Kidney tubule cell (primary cell): ENCODE results near the gene SLC24A3.
A peak's percentile ranks its signal among the peaks of the same experiment; 100 is the strongest.

Experiments
- DNase-seq: peaks from one replicate; pipeline ENCODE4 v3.0.0-alpha.2; 2018; ENCODE audit warnings: low spot score

Gene SLC24A3

DNA sequence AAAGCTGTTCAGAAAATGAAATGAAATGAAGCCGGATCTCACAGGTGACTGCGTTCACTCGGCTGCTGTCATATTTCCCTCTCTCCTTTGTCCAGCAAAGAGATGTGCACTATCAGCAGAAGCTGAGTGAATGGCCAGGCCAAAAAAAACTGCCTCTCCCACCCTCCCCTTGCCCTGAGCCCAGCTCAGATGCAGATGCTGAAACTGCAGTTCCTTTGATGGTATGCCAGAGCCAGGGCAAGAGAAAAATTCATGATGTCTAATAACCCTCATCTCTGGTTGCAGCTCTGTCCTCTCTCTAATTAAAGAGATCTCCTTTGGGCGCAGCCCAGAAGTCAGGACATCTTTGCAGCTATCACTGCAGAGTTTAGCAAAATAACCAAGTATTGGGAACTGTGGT lies 335.1 kb downstream of the SLC24A3 start:
- no peak for DNase-seq

DNA sequence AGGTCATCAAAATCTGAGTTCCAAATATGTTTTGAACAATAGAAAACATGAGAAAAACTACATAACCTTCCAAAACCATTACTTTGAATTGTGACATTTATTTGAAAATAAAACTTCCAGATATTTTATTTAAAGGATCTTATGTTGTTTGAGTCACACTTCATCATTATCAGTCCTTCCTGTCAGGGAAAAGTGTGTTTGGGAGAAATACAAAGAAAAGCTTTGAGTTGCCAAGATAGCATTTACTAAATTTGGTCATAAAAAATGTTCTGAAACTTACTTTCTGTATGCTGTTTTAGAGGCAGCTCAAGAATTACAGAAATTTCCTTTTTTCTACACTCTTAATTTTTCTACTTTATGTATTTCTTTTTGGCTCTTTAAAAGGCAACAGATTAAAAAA lies 337.5 kb downstream of the SLC24A3 start:
- DNase-seq = no peak

DNA sequence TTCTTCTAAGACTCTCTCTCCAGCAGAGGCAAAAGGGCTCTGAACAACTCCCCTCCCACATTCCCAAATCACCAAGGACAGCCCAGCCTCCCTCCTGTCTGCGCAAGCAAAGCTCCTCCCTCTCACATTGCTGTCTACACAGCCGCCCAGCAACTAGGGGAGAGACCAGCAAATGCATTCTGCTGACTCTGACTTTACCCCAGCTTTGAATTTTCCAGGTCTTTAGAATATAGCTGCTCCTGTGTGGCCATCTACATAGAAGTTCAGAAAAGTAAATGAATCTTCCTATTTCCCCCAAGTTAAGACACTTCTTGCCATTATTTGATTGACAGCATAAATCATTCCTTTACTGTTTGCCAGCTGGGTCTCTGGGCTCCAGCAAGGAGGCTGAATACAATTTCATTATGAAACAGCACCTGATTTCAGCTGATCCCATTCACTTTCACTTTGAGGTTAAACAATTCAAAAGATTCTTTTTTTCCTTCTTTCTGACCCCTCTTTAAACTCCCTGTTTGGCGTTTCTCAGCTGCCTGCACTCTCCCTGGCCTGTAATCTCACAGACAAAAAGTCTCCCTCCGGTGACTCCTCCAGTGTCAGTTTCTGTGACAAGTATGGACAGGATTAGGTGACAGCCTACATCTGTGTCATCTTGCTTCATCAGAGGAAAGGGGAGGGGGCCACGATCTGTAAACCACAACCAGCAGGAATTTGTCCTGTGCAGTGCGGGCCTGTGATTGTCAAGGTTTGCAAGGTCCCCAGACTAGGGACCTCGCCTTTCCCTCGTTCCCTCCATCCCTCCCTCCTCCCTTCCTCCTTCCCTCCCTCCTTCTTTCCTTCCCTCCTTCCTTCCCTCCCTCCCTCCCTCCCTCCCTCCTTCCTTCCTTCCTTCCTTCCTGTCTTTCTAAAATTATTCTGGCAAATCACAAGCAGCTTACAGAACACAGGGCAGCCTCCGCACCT lies 340.1 kb downstream of the SLC24A3 start:
- DNase-seq = peak; percentile 39

DNA sequence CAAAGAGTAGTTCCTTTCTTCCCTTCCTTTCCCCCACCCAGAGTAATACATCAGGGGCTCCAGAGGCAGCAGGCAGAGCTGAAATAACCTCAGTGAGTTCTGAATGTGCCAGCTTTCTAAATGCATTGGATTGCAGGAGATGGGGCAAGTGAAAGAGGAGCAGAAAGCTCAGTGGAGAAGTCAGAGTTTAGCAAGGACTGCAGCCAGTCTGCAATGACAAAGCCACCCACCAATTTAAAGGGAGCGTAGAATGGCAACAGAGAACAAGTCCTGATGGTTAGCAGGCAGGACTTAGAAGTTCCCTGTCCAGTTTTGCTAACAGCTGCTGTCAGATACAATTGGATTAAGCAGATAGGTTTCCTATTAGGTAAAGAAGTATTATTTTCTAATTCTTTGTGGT lies 342.2 kb downstream of the SLC24A3 start:
- DNase-seq = no peak

DNA sequence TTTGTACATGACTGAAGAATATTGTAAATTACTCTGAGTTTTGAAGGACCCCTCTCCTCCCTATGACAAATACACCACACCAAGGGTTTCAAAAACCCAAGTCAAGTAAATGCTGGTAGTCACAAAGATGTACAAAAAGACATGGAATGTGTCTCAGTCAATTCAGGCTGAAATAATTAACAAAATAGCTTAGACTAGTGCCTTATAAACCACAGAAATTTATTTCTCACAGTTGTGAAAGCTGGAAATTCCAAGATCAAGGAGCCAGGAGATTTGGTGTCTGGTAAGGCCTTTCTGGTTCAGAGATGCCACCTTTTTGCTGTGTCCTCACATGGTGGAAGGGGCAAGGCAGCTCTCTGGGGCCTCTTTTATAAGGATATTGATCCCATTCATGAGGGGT lies 343.3 kb downstream of the SLC24A3 start:
- peak; percentile 6 for DNase-seq

DNA sequence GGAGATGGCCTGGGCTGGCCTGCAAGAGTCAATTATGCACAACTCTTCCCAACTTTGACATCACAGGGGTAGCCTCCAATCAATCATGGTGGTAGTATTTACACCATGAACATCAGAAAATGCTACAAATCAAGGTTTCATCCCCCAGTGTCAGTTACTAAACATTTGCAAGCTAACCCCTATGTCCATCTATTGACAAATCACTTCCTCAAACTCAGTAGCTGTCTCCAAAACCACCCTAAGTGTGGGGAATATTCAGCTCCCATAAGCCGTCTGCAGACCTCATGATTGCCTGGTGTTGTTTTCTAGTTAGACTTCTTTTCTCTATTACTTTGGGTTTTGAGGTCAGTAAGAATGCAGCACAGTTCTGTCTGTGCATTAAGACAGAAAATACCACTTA lies 344.8 kb downstream of the SLC24A3 start:
- DNase-seq = no peak

DNA sequence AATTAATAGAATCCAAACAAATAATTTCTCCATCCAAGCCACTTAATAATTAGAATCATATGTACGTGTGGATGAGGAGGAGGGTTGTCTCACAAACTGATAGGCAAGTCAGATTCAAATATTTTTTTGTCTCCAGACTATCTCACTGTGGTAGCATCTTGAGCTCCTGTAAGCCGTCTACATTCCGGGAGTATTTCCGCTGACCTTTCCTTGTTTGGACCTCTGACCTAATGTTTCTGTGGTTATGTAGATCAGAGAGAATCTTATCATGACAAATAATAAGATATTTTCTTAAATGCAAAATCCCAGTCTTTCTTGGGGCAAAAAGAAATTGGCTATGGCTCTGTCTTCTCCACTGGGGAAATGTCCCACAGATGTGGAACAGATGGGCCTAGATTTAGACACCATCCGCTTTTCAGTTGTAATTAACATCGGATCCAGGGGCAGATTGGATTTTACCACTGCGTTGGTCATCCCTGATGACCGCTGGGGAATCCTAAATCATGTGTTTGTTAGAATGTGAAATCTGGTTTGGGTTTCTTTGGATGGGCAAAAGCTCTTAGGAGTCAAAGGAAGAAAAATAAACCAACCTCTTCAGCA lies 348.5 kb downstream of the SLC24A3 start:
- no peak for DNase-seq

DNA sequence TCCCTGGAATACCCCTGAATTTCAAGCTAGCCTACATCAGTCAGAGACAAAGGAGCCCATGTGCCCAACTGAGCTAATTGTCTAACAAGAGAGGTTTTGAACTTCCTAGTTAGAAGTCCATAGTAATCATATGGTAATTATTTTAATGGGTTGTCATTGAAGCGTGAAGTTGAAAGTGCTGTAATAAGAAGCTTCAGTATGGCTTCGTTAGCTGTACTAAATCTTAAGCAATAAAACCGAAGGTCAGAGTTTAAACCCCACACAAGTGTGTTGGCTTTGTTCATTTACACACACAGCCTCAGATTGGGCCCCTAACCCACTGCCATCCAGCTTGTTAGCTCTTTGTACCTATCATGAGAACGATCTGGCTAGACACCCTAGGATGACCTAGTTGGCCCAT lies 350.0 kb downstream of the SLC24A3 start:
- no peak for DNase-seq

DNA sequence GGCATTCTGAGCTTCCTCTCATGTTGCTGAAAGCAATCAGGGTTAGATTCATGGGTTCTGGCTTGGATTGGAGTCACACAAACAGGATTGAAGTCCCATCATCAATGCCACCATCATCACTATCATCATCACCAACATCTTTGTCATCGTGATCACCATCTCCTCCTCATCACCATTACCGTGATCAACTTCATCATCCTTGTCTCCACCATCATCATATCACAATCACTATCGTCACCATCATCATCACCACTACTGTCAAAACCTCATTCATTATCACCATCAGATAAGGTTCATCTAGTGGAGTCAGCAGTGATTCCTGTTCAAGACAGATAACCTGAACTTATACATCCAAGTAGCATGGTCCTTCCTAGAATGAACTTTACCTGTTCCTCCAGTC lies 351.8 kb downstream of the SLC24A3 start:
- no peak for DNase-seq

DNA sequence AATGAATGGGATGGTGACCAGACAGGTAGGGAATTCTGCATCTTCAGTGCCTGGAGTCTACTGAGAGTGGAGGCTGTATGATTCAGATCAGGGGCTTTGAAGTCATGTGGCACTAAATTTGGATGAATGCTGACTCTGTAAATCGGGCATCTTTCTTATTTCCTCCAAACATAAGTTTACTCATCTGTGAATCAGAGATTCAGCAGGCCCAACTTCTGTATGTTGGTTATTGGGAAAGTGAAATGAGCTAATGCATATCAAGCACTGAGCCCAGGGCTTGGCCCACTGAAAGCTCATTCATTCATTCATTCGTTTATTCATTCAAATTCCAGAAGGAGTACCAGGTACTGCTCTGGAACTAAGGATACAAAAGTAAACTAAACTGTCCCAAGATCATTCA lies 353.3 kb downstream of the SLC24A3 start:
- DNase-seq = peak; percentile 58

DNA sequence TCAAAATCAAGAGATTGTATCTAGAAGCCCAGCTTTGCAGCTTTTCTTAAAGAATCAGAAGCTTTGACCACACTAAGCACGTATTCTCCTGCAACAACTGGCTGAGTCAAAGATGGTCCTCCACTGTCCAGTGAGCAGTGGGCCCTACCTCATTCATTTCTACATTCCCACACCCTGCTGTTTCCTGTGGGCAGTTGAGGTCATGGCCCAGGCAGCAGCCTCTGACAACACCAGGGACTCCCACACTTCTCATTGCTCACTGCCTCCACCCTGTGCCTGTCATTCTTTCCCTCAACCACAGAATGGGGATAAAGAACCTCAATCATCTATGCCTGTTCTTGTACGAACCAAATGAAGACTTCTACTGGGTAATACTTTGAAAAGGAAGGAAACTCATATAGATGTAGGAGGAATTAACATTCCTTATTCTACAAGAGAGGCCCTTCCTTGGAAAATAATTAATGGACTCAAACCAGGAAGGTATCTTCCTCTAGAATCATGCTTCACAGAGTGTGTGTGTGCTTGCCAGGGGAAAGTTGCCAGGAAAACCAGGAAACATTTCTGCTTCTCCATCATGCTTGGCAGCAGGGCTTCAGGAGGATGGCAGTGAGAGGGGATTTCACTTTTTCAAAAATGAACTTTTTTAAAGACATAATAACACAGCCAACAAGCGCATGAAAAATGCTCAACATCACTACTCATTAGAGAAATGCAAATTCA lies 353.9 kb downstream of the SLC24A3 start:
- peak; percentile 92 for DNase-seq

DNA sequence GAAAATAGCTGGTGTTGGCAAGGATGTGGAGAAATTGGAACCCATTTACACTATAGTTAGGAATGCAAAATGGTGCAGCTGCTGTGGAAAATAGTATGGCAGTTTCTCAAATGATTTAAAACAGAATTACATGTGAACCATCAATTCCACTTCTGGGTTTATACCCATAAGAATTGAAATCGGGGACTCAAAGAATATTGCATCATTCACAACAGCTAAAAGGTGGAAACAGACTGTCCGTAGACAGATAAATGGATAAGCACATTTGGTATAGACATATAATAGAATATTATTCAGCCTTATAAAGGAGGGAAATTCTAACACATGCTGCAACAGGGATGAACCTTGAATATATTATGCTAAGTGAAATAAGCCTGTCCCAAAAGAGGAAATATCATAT lies 355.7 kb downstream of the SLC24A3 start:
- DNase-seq = no peak

DNA sequence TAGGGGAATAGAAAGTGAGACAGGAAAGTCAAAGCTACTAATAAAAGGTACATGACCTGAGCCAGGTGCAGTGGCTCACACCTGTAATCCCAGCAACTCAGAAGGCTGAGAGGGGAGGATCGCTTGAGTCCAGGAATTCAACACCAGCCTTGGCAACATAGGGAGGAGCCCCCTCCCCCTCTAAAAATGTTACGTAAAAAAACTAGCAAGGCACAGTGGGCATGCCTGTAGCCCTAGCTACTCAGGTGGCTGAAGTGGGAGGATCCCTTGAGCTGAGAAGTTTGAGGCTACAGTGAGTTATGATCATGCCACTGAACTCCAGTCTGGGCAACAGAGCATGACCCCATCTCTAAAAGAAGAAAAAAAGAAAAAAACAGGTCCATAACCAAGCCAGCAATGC lies 359.6 kb downstream of the SLC24A3 start:
- no peak for DNase-seq

DNA sequence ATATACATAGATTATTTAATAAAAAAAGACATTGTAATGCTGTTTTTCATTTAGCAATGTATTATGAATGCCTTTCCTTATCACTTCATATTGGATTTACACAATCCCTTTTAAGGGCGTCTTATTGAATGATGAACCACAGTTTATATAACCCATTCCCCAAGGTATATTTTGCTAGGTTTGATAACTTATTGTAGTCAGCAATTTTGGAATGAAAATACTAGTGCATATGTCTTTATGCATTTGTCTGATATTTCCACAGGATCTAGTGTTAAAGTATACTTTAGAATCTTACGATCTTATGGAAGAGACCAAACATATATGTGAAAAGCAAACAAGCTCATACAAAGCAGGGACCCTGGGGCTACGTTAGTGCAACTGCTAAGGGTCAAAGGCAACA lies 365.2 kb downstream of the SLC24A3 start:
- no peak for DNase-seq

DNA sequence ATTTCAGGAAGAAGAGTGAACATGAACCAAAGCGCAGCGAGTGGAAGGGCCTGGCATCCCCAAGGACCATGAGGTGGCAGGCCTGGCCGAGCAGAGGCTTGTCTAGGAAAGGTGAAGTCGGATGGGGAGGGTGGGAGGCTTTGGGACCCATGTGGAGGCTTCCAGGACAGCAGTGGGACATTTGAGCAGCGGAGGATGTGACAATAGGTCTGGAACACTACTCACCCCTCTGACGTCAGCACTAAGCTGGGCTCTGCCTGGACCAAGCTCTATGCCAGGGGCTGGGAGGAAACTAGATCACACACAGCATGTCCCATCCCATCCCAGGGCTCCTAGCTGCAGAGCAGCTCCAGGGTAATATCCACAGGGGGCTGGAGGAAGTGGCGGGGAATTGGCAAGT lies 370.3 kb downstream of the SLC24A3 start:
- no peak for DNase-seq

DNA sequence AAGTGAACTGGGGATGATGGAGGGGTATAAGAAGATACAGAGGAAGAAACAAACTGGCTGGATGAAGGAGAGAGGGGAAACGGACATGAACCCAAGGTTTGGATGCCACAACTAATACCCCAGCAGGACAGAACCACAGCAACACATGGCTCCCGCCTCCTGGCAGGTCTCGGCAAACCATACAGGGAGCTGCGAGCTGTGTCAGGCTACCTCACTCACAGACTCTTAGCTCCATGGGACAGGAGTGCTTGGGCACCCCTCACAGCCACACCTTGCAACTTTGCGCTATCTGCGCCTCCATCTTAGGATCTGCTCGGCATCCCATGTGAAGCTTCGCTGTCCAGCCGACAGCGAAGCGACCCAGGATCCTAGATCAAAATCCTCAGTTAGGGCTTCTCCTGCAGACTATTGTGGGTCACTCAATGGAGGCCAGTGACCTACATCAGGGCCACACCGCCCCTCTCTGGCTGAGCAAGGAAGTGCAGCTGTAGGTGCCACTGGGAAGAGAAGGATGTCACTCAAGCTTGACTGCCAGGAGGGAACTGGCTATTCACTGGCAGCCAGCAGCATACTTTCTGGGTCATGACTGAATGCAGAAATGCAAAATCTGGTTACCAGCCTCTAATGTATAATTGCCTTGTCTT lies 371.2 kb downstream of the SLC24A3 start:
- peak; percentile 74 for DNase-seq

DNA sequence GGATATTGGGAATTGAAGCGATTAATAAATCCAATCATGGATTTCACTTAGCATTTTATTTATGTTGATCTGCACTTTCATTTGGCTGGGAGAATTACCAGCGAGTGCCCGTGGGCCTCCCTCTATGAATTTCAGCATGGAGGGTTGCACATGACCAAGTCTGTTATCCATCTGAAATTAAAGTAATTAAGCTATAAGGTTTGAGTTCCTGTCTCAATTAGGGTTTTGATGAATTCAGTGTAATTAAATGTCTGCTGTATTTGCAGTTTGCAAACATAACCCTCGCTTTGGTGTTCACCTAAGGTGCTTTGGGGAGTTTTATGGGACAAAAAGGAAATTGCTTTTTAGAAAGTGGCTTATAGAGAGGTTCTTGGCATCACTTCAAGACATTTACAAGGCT lies 375.8 kb downstream of the SLC24A3 start:
- no peak for DNase-seq

DNA sequence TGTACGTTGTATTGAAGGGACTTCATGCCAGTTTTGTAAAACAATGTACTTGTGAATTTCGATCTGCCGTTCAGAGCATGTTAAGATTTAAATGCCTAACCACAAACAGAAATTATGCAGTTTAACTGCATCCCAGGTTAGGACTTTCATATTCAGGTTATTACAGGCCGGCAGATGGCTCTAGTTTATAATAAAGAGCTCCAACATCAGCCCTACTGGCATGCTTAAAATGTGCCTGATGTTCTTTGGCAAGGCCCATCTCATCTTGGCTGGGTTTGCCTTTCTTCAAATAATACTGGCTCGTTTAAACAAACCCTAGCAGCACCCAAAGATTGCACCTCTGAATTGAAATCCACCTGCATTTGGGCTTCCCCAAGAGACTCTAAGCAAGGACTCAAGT lies 376.3 kb downstream of the SLC24A3 start:
- no peak for DNase-seq

DNA sequence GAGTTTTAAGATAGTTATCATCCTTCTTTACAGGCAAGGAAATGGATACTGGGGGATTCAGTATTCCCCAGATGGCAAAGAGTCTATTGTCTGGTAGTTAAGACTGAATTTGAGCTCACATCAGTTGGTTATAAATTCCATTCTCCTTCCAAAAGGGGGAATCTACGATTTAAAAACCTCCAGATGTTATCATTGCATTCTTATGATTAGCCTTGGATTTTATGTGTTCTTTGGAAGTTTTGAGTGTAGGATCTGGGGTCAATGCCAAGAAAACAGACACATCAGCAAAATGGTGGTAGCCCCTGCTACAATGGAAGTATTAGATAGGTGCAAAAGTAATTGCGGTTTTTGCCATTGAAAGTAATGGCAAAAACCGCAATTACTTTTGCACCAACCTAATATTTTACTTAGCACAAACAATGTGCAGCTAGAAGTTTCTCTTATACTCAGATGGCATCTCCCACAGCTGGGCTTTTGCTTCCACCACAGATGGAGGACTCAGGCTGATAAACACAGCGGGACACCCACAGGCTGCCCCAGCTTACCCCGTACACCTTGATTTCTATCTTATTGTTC lies 377.4 kb downstream of the SLC24A3 start:
- DNase-seq = no peak

DNA sequence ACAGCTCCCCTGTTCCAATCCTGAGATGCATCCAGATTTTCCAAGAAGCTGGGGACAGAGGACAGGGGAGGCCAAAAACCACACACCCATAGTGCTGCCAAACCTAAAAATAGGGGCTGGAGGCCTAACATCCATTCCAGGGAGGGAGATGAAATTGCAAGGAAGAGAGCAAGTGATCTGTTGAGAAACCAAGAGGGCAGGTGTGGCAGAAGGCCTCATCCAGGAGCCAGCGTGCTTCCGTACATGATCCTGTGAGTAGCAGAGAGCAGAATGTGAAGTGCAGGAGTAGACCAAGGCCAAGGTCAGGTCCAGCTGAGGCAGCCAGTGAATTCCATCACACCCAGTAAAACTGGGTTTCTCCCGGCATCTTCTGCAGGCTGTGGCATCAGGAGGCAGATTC lies 377.9 kb downstream of the SLC24A3 start:
- DNase-seq = no peak

DNA sequence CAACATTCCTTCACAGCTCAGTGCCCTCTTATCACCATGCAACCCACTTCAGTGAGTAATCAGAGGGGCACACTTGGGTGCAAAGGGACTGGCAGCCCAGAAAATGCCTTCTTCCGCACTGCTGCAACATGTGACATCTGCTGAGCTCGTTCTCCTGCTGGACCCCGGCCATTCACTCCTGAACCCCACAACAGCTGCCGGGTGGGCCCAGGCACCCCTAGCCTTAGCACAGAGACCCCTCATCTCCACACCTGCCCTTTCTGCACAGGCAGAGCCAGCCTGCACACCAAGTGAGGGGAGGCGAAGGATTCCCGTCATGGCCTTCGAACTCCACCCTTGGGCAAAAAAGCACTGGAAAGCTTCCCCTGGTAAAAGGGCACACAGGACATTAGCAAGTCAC lies 381.3 kb downstream of the SLC24A3 start:
- DNase-seq = no peak

DNA sequence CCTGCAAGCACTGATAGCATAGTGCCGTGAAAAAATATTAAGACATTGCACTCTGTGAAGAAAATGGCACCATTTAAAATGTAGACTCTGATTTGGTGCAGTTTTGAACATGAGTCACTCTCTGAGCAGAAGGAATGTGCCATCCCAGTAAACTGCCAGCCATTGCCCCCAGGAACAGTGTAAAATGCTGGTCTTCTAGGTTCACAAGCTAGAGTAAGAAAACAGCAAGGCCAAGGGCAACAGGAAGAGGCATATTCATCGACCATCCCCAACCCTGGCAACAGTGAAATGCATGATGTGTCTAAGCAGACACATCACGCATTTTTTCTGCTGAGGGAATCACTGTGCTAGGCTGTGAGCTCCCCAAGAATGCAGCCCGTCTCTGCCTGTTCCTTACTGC lies 382.5 kb downstream of the SLC24A3 start:
- peak; percentile 23 for DNase-seq
